ENCODE measurements around the gene DCAF11.

DNA sequence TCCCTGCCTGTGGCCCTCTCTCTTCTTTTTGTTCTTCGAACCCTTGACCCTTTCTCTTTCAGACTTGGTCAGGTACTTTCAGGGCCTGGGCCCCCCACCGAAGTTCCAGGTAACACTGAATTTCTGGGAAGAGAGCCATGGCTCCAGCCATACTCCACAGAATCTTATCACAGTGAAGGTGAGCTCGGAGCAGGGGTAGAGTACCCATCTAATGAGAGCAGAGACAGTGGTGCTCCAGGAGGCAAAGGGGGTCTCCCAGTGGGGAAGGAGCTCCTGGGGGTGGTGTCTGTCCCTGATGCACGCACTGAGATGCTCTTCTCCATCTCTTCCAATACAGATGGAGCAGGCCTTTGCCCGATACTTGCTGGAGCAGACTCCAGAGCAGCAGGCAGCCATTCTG lies 51.2 kb downstream of the DCAF11 start:
- no peak for TF ChIP-seq POLR2A (IDR thresholded peaks at IDR 0.05; ENCODE audit: low read length)
- no peak for TF ChIP-seq GATA1 (IDR thresholded peaks at IDR 0.05; ENCODE audit: low read depth, low read length)

All from erythroblast (primary cell).